ENCODE data around the gene ADGRA3. TPM values are rescaled to one million over a fixed set of nuclear protein-coding genes. Genes with fewer than 3 reads are reported as not detected.
A peak's percentile ranks its signal among the peaks of the same experiment; 100 is the strongest.

Gene ADGRA3
- total RNA-seq, 1 experiment from 2014 or later = 39.0 TPM

DNA sequence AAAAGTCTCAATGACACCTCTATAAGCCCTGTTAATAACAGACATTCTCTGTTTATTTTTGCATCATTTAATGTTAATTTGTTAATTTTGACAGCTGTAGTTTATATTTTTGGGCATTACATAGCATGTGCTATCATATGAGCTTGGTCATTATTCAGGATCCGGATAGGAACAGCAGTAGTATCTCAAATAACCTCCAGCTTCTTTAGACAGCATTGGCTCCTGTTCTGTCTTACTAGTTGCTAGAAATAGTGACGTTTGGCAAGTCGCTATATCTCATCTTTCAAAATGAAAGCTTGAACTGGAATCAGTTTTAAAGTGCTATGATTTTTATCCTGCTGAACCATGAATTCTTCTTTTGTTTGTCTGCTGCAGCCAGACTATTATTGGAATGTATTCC is 9.0 kb upstream of the ADGRA3 start:
- Histone ChIP-seq H3K27me3 (ENCODE audit: control insufficient read depth, insufficient read depth, low read length) (no peaks in the 10 kb centered on the region), H3K36me3 (replicated peaks; ENCODE audit: control insufficient read depth, insufficient read depth, low read length) (no peaks in the 10 kb centered on the region), H3K4me3 (ENCODE audit: insufficient read depth, low read depth, low read length) (no peak overlapping the region)
- DNase-seq = no peak

DNA sequence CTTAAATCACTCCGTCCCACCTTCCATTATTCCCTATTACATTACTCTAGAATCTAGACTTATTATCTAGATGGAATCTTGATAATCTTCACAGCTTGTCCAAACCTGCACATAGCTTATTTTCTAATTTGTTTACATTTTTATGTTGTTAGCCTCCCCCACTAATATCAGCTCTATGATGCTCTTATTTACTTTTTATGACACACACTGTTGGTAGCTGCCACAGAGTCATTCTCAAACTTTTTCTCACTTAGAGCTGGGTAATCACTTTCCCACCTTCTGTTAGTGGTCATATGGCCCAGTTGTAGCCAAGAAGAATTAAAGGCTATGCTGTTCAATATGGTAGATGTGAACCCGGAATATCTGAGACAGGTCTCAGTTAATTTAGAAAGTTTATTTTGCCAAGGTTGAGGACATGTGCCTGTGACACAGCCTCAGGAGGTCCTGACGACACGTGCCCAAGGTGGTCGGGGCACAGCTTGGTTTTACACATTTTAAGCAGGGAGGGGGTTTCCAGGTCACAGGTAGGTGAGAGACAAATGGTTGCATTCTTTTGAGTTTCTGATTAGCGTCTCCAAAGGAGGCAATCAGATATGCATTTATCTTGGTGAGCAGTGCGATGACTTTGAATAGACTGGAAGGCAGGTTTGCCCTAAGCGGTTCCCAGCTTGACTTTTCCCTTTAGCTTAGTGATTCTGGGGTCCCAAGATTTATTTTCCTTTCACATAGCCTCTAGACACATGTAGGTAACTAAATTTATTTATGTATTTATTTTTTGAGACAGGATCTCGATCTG is 7.0 kb upstream of the ADGRA3 start:
- DNase-seq = no peak

GRCh38 chr4:22522206-22522605 is 6.3 kb upstream of the ADGRA3 start:
- no peak for DNase-seq
- Histone ChIP-seq H3K4me3 (ENCODE audit: insufficient read depth, low read depth, low read length) (no peak overlapping the region), H3K36me3 (replicated peaks; ENCODE audit: control insufficient read depth, insufficient read depth, low read length) (no peaks in the 10 kb centered on the region), H3K27me3 (ENCODE audit: control insufficient read depth, insufficient read depth, low read length) (no peaks in the 10 kb centered on the region)

More for the DNA sequence above, 7.0 kb upstream of the ADGRA3 start:
- Histone ChIP-seq H3K4me3 (ENCODE audit: insufficient read depth, low read depth, low read length) (no peak overlapping the region), H3K27me3 (ENCODE audit: control insufficient read depth, insufficient read depth, low read length) (no peaks in the 10 kb centered on the region), H3K36me3 (replicated peaks; ENCODE audit: control insufficient read depth, insufficient read depth, low read length) (no peaks in the 10 kb centered on the region)

- DNase-seq = no peak
- Histone ChIP-seq H3K36me3 (replicated peaks; ENCODE audit: control insufficient read depth, insufficient read depth, low read length) (no peaks in the 10 kb centered on the region), H3K27me3 (ENCODE audit: control insufficient read depth, insufficient read depth, low read length) (no peaks in the 10 kb centered on the region), H3K4me3 (ENCODE audit: insufficient read depth, low read depth, low read length) (no peak overlapping the region)
Observed at GRCh38 chr4:22521240-22521639, 5.4 kb upstream of the ADGRA3 start.

DNA sequence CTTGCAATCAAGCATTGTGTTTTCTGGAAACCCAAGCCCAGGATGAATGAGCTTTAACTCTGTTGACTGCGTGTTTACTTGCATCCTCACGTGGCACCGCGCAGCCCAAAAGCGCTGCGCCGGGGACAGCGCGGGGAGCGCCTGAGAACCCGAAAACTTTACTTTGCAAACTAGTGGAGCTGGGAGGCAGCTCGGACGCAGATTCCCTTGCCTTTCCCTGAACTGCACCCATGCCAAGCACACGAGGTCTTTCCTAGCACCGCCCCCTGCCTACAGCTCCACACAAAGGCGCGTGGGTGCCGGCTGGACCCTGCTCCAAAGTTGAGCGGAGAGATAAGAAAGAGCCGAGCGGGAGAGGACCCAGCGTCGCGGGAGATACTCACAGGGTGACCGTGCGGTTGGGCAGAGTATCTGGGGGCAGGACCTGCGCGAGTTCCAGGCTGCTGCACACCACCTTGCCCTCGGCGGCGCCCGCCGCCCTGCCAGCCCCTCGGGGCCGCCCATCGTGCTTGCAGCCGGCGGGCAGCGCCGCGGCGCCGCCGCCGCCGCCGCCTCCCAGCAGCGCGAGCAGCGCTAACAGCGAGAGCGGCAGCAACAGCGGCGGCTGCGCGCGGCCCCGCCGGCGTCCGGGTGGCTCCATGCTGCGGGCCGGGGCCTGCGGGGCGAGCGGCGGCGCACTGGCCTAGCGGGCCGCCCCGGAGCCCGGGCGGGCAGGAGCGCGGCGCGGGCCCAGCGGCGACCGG is 550 bp downstream of the ADGRA3 start:
- Histone ChIP-seq H3K27me3 (ENCODE audit: control insufficient read depth, insufficient read depth, low read length) (no peaks in the 10 kb centered on the region), H3K36me3 (replicated peaks; ENCODE audit: control insufficient read depth, insufficient read depth, low read length) (no peaks in the 10 kb centered on the region), H3K4me3 (ENCODE audit: insufficient read depth, low read depth, low read length) (peak overlapping the region; percentile 80)
- peak; percentile 82 for DNase-seq

- Histone ChIP-seq H3K27me3 (ENCODE audit: control insufficient read depth, insufficient read depth, low read length) (no peaks in the 10 kb centered on the region), H3K36me3 (replicated peaks; ENCODE audit: control insufficient read depth, insufficient read depth, low read length) (no peaks in the 10 kb centered on the region), H3K4me3 (ENCODE audit: insufficient read depth, low read depth, low read length) (peak overlapping the region; percentile 80)
- no peak for DNase-seq
Observed at GRCh38 chr4:22514481-22514880, 1.4 kb downstream of the ADGRA3 start.

- no peak for DNase-seq
- Histone ChIP-seq H3K27me3 (ENCODE audit: control insufficient read depth, insufficient read depth, low read length) (no peaks in the 10 kb centered on the region), H3K36me3 (replicated peaks; ENCODE audit: control insufficient read depth, insufficient read depth, low read length) (no peaks in the 10 kb centered on the region)
Observed at GRCh38 chr4:22514001-22514400, 1.9 kb downstream of the ADGRA3 start.

GRCh38 chr4:22512306-22512705 is 3.6 kb downstream of the ADGRA3 start:
- no peaks in the 10 kb centered on the region for H3K36me3 ChIP-seq (replicated peaks; ENCODE audit: control insufficient read depth, insufficient read depth, low read length)

More at GRCh38 chr4:22514001-22514400, 1.9 kb downstream of the ADGRA3 start:
- H3K4me3 ChIP-seq (ENCODE audit: insufficient read depth, low read depth, low read length) = peak overlapping the region; percentile 80

DNA sequence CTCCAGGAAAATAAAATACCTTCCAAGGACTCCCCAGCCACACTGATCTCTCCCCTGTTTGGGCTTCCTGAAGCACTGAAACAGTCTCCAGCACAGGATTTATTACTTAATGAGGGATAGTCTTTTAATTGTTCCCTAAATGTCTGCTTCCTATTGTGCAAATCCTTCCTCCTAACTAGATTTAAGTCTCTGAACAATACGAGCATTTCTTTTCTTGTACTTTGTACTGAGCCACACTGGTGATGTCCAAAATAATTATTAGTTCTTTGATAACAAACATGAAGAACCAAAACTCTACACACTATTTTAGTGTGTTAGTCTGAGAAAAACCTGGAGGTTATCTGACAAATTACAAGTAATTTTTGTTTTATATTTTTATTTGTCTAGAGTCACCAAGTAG is 5.1 kb downstream of the ADGRA3 start:
- no peak for DNase-seq
- no peak overlapping the region for H3K4me3 ChIP-seq (ENCODE audit: insufficient read depth, low read depth, low read length)

More at GRCh38 chr4:22512306-22512705, 3.6 kb downstream of the ADGRA3 start:
- H3K4me3 ChIP-seq (ENCODE audit: insufficient read depth, low read depth, low read length) = no peak overlapping the region
- no peaks in the 10 kb centered on the region for H3K27me3 ChIP-seq (ENCODE audit: control insufficient read depth, insufficient read depth, low read length)
- DNase-seq = no peak

GRCh38 chr4:22508376-22508775 is 7.5 kb downstream of the ADGRA3 start:
- Histone ChIP-seq H3K4me3 (ENCODE audit: insufficient read depth, low read depth, low read length) (no peak overlapping the region), H3K27me3 (ENCODE audit: control insufficient read depth, insufficient read depth, low read length) (no peaks in the 10 kb centered on the region), H3K36me3 (replicated peaks; ENCODE audit: control insufficient read depth, insufficient read depth, low read length) (no peaks in the 10 kb centered on the region)
- no peak for DNase-seq

More for the DNA sequence above, 5.1 kb downstream of the ADGRA3 start:
- no peaks in the 10 kb centered on the region for H3K36me3 ChIP-seq (replicated peaks; ENCODE audit: control insufficient read depth, insufficient read depth, low read length)
- H3K27me3 ChIP-seq (ENCODE audit: control insufficient read depth, insufficient read depth, low read length) = no peaks in the 10 kb centered on the region

DNA sequence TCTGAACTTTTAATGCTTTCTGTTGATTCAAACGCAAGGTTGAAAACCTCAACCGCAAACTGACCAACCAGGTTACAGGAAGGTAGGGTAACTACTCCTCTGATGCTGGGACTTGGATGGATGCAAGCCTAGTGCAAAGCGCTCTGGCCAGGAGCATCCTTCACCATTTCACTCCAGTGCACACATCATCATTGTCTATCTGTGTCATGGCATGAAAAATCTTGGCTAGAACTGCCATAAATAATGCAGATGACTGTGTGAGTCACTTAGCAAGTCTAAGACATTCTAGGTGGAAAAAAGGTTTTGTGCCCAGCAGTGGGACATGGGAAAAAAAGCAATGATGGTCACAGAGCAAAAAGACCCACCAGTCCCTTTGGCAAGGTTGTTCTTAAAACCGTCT is 10.9 kb downstream of the ADGRA3 start:
- H3K27me3 ChIP-seq (ENCODE audit: control insufficient read depth, insufficient read depth, low read length) = no peaks in the 10 kb centered on the region
- no peak overlapping the region for H3K4me3 ChIP-seq (ENCODE audit: insufficient read depth, low read depth, low read length)
- no peaks in the 10 kb centered on the region for H3K36me3 ChIP-seq (replicated peaks; ENCODE audit: control insufficient read depth, insufficient read depth, low read length)
- no peak for DNase-seq

- H3K4me3 ChIP-seq (ENCODE audit: insufficient read depth, low read depth, low read length) = no peak overlapping the region
- no peak for DNase-seq
- no peaks in the 10 kb centered on the region for H3K36me3 ChIP-seq (replicated peaks; ENCODE audit: control insufficient read depth, insufficient read depth, low read length)
- no peaks in the 10 kb centered on the region for H3K27me3 ChIP-seq (ENCODE audit: control insufficient read depth, insufficient read depth, low read length)
Observed at GRCh38 chr4:22504447-22504846, 11.4 kb downstream of the ADGRA3 start.

GRCh38 chr4:22502895-22503814 is 12.7 kb downstream of the ADGRA3 start:
- Histone ChIP-seq H3K36me3 (replicated peaks; ENCODE audit: control insufficient read depth, insufficient read depth, low read length) (no peaks in the 10 kb centered on the region), H3K27me3 (ENCODE audit: control insufficient read depth, insufficient read depth, low read length) (no peaks in the 10 kb centered on the region), H3K4me3 (ENCODE audit: insufficient read depth, low read depth, low read length) (no peak overlapping the region)
- no peak for DNase-seq

- Histone ChIP-seq H3K27me3 (ENCODE audit: control insufficient read depth, insufficient read depth, low read length) (no peaks in the 10 kb centered on the region), H3K4me3 (ENCODE audit: insufficient read depth, low read depth, low read length) (no peak overlapping the region), H3K36me3 (replicated peaks; ENCODE audit: control insufficient read depth, insufficient read depth, low read length) (no peaks in the 10 kb centered on the region)
- DNase-seq = no peak
Observed at GRCh38 chr4:22501715-22502095, 14.2 kb downstream of the ADGRA3 start.
